Common myeloid progenitor, CD34-positive (primary cell): ENCODE results near the gene S1PR3.

Source experiments
- CTCF ChIA-PET: fragments of 350-600 bp; sonication (Branson Sonifier 250); formaldehyde crosslinking; loops from one replicate; lab custom pipeline; 2021; ENCODE audit warnings: antibody characterized with exemption; lab: Charles Lee
- POLR2A ChIA-PET: fragments of 350-600 bp; sonication (Branson Sonifier 250); formaldehyde crosslinking; loops from one replicate; lab custom pipeline; 2021; ENCODE audit warnings: antibody characterized with exemption; lab: Charles Lee
- DNase-seq, 3 donors: peaks; one replicate each; pipeline versions ENCODE4 v3.0.0 to v3.0.0-alpha.2; 2013
- H3K27ac ChIP-seq, 2 experiments: 1 replicate in 1 of 2; 2 replicates in 1 of 2; pipeline ENCODE4 v1.7.0; 2013; ENCODE audit warnings: inconsistent platforms in 2 of 2, low read length in 2 of 2, mild to moderate bottlenecking in 2 of 2, low read depth in 1 of 2, moderate library complexity in 1 of 2; ENCODE audit not compliant: severe bottlenecking in 2 of 2, insufficient read depth in 1 of 2, poor library complexity in 1 of 2
- H3K27me3 ChIP-seq, 5 experiments: replicated peaks in 2 of 5; 1 replicate in 3 of 5; 2 replicates in 2 of 5; pipeline versions ENCODE4 v1.6.1 to v1.7.0; 2013; ENCODE audit warnings: low read length in 4 of 5, mild to moderate bottlenecking in 2 of 5, moderate library complexity in 2 of 5, inconsistent platforms in 1 of 5; ENCODE audit not compliant: insufficient read depth in 5 of 5, control insufficient read depth in 4 of 5
- H3K36me3 ChIP-seq, 4 experiments: 1 replicate in 2 of 4; 2 replicates in 2 of 4; pipeline versions ENCODE4 v1.6.1 to v1.7.0; 2013; ENCODE audit warnings: low read length in 3 of 4, control low read depth in 1 of 4, mild to moderate bottlenecking in 1 of 4; ENCODE audit not compliant: control insufficient read depth in 4 of 4, insufficient read depth in 4 of 4
- H3K4me1 ChIP-seq, 4 experiments: 1 replicate in 3 of 4; 2 replicates in 1 of 4; pipeline versions ENCODE4 v1.6.1 to v1.7.1; 2013; ENCODE audit warnings: low read length in 3 of 4, mild to moderate bottlenecking in 3 of 4, control low read depth in 1 of 4, inconsistent platforms in 1 of 4, moderate library complexity in 1 of 4; ENCODE audit not compliant: control insufficient read depth in 4 of 4, insufficient read depth in 4 of 4; ENCODE audit errors: control extremely low read depth in 1 of 4
- H3K4me3 ChIP-seq, 7 experiments: 1 replicate in 4 of 7; 2 replicates in 3 of 7; pipeline versions ENCODE4 v1.5.1 to v1.7.0; 2013; ENCODE audit warnings: mild to moderate bottlenecking in 7 of 7, low read length in 6 of 7, moderate library complexity in 6 of 7, inconsistent platforms in 2 of 7, low read depth in 2 of 7, control low read depth in 1 of 7; ENCODE audit not compliant: insufficient read depth in 4 of 7, control insufficient read depth in 1 of 7; ENCODE audit errors: extremely low read depth in 1 of 7
- H3K9me3 ChIP-seq, 5 experiments: 1 replicate in 4 of 5; 2 replicates in 1 of 5; pipeline versions ENCODE4 v1.6.1 to v1.7.1; 2013; ENCODE audit warnings: low read length in 4 of 5, mild to moderate bottlenecking in 2 of 5, inconsistent platforms in 1 of 5, low read depth in 1 of 5, moderate library complexity in 1 of 5; ENCODE audit not compliant: control insufficient read depth in 4 of 5, insufficient read depth in 2 of 5; ENCODE audit errors: control extremely low read depth in 1 of 5
- WGBS: methylation state at CpG from one replicate; pipeline ENCODE4 v1.1.5; 2013; ENCODE audit not compliant: insufficient coverage; 5-methylcytosine and 5-hydroxymethylcytosine counted together

S1PR3 gene

DNA sequence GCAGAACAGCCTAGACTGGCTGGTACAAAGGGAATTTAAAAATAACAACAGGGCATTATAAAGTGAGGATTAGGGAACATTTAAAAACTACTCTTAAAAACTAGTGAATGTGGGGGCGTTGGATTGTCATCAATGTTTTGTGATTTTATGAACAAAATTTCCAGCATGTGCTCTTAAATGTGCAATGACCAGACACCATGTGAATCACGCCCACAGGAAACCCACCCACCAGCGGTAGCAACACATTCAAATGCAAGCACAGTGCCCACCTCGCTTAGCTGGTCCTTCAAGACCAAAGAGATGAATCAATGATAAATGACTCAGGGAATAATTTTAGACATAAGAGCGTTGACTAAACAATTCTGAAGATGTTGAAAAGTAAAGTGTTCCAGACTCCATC lies 40.9 kb downstream of the S1PR3 start:
- POLR2A ChIA-PET, result no interaction called here
- peaks cover 0 to 9% (median 2%) of the 10 kb centered on the region in 5 experiments for H3K27me3 ChIP-seq
- H3K4me3 ChIP-seq, result no peak overlapping the region
- H3K36me3 ChIP-seq, result no peaks in the 10 kb centered on the region
- WGBS, result 100% methylated on average over 1 of the region's 5 CpGs
- no peaks in the 10 kb centered on the region for H3K4me1 ChIP-seq
- no peak overlapping the region for H3K27ac ChIP-seq
- DNase-seq, result no peak
- CTCF ChIA-PET, result no interaction called here
- peaks cover 0 to 20% (median 2%) of the 10 kb centered on the region in 5 experiments for H3K9me3 ChIP-seq

DNA sequence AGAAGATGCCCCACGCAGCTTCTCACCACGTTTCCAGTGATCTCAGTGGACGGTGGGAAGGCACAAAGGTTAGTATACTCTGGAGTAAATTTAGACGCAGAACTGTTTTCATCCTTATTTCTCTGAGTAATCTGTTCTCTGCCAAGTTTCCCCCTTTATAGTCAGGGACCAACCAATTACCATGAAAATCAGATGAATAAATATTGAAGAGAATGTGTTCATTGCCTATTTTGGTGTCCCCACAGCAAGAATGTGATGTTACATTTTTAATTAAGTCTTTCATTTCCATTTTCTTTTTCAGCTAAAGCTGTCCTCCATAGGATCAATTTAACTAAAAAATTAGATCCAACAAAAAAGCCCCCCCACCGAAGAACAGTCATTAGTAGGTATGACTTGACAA lies 41.4 kb downstream of the S1PR3 start:
- Histone ChIP-seq H3K9me3 (peaks cover 0 to 20% (median 2%) of the 10 kb centered on the region in 5 experiments), H3K4me3 (no peak overlapping the region), H3K4me1 (no peaks in the 10 kb centered on the region), H3K27ac (no peak overlapping the region), H3K36me3 (no peaks in the 10 kb centered on the region), H3K27me3 (peaks cover 0 to 9% (median 2%) of the 10 kb centered on the region in 5 experiments)
- no peak for DNase-seq
- ChIA-PET POLR2A (no interaction called here), CTCF (no interaction called here)
- 100% methylated on average over 1 of the region's 5 CpGs for WGBS

DNA sequence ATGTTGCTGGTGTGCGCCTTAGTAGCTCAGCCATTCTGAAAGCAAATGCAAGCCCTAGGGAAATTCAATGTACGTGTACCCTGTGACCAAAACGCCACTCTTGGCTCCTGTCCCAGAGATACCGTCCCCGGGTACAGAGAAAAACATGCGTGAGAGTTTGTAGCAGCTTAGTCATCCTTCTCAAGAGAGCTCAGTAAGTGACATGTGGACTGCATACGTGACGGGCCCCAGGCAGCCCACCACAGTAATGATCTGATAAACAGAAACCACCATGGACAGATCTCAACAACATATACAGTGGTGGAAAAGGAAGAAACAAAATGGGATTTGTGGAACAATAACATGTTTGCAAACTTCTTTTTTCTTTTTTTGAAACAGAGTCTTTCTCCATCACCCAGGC lies 45.1 kb downstream of the S1PR3 start:
- Histone ChIP-seq H3K4me3 (no peak overlapping the region), H3K36me3 (no peaks in the 10 kb centered on the region), H3K4me1 (no peaks in the 10 kb centered on the region), H3K27me3 (peaks cover 2 to 12% (median 2%) of the 10 kb centered on the region in 5 experiments), H3K9me3 (peaks cover 0 to 7% (median 0%) of the 10 kb centered on the region in 5 experiments), H3K27ac (no peak overlapping the region)
- POLR2A ChIA-PET, result no interaction called here
- WGBS, result 84% methylated on average over 6 of the region's 8 CpGs
- CTCF ChIA-PET, result interaction anchor here (0.6 kb wide), 1 partner anchor 29 kb away, joined by 3 read pairs; no protein-coding TSS in a partner anchor
- DNase-seq, result peak in 2 of 3 donors; percentile 2 to 5

DNA sequence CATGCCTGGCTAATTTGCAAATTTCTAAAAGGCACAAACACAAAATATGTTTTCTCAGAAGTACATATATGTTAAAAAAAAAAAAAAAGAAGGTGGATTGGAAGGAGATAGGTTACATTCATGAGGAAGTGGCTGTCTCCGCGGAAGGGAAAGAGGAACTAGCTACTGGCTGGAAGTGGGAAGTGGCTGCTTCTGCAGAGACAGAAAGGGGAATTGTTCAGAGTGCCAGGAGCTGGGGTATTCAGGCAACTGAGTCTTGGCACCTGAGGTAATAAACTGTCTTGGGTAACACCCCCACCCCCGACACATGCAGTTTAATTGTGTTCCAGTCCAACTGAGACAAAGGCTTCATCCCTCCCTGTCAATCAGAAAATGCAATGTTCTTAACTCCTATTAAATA lies 45.6 kb downstream of the S1PR3 start:
- CTCF ChIA-PET, result interaction anchor here (0.6 kb wide), 1 partner anchor 29 kb away, joined by 3 read pairs; no protein-coding TSS in a partner anchor
- POLR2A ChIA-PET, result no interaction called here
- DNase-seq, result peak; percentile 4 to 31 (median 27)
- H3K9me3 ChIP-seq, result peaks cover 0 to 7% (median 0%) of the 10 kb centered on the region in 5 experiments
- no peak overlapping the region for H3K4me3 ChIP-seq
- peaks cover 2 to 12% (median 2%) of the 10 kb centered on the region in 5 experiments for H3K27me3 ChIP-seq
- no peaks in the 10 kb centered on the region for H3K36me3 ChIP-seq
- no peaks in the 10 kb centered on the region for H3K4me1 ChIP-seq
- H3K27ac ChIP-seq, result no peak overlapping the region
- 0% methylated on average over 3 of the region's 3 CpGs for WGBS

DNA sequence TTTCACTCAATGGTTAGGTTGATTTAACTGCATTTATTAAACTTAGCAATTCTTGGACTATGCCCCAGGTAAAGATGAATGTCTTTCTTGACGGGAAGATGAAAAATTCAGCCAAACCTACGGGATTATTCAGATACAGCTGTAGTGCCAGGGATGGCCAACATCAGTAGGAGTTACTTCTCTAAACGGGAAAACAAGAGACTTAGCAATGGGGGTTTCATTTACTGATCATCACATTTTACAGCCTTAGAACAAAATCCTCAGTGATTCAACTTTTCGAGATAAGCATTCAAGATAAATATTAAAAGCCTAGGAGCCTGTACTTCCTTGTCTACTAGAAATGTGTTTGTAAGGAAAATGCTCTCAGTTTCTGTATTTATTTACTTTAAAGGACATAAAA lies 46.1 kb downstream of the S1PR3 start:
- no peak overlapping the region for H3K27ac ChIP-seq
- DNase-seq, result no peak
- H3K4me3 ChIP-seq, result no peak overlapping the region
- ChIA-PET CTCF (no interaction called here), POLR2A (no interaction called here)
- no peaks in the 10 kb centered on the region for H3K36me3 ChIP-seq
- peaks cover 0 to 7% (median 0%) of the 10 kb centered on the region in 5 experiments for H3K9me3 ChIP-seq
- WGBS, result 94% methylated on average over 2 of the region's 4 CpGs
- H3K27me3 ChIP-seq, result peaks cover 2 to 12% (median 2%) of the 10 kb centered on the region in 5 experiments
- no peaks in the 10 kb centered on the region for H3K4me1 ChIP-seq

DNA sequence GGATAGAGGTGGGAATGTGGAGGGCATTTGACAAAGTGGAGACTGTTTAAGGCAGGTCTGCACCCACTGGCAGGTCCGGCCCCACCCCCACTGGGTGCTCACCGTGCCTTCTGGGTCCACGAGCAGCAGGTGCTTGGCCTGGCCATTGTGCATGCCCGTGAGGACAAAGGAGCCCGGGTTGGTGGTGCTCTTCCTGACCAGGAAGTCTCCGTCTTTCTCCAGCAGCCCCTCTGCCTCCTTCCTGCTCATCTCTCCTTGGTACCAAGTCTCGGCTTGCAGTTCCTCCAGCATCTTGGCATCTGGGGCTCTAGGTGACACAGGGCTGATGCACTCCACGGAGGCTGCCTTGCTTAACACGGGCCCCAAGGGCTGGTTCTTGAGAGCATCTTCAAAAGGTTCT lies 46.6 kb downstream of the S1PR3 start:
- H3K4me3 ChIP-seq, result no peak overlapping the region
- no peak for DNase-seq
- POLR2A ChIA-PET, result no interaction called here

DNA sequence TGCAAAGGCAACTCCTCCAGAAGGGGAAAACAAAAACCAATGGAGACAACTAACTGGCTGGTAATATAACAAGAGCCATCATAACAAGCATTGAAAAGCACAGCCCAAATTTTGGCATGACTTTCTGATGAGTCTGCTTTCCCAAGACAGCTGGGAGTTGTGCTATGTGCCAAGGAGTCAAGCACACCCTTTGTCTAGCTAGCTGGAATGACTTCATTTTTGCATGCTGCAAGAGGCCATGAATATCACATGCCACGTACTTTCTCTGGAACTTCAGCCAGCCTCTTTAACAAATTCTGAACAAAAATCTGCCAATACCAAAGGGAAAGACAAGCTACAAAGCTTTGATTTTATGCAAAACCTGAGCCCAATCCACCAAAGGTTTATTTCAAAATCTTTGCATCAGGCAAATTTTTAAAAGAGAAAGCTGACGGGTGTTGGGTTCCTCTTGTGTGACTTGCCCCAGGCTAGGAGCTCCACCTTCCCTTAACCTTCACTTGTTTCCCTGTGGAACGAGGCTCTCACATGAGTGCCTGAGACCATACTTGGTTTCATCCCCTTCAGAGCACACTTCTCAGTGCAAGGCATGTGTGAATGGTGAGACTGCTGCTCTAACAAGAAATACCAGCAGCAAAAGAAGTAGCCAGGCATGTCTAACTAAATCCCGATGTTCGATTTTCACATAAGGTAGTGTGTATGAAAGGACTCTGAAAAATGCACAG lies 47.3 kb downstream of the S1PR3 start:
- Histone ChIP-seq H3K4me1 (no peaks in the 10 kb centered on the region), H3K9me3 (peaks cover 0 to 5% (median 0%) of the 10 kb centered on the region in 5 experiments), H3K27ac (no peak overlapping the region), H3K36me3 (no peaks in the 10 kb centered on the region), H3K4me3 (no peak overlapping the region), H3K27me3 (peaks cover 2 to 14% (median 2%) of the 10 kb centered on the region in 5 experiments)
- ChIA-PET CTCF (no interaction called here), POLR2A (no interaction called here)
- no peak for DNase-seq
- 100% methylated on average over 1 of the region's 5 CpGs for WGBS

More for the DNA sequence above, 46.6 kb downstream of the S1PR3 start:
- CTCF ChIA-PET, result no interaction called here
- peaks cover 0 to 7% (median 0%) of the 10 kb centered on the region in 5 experiments for H3K9me3 ChIP-seq
- H3K27ac ChIP-seq, result no peak overlapping the region
- H3K27me3 ChIP-seq, result peaks cover 2 to 14% (median 2%) of the 10 kb centered on the region in 5 experiments
- WGBS, result 97% methylated on average over 6 of the region's 9 CpGs
- no peaks in the 10 kb centered on the region for H3K36me3 ChIP-seq
- H3K4me1 ChIP-seq, result no peaks in the 10 kb centered on the region
